ENCODE measurements around the gene ZNF414. TPM values are rescaled to one million over a fixed set of nuclear protein-coding genes. Genes with fewer than 3 reads are reported as not detected.

Gene ZNF414
- total RNA-seq, 1 donor from 2014 or later = 5.4 TPM

- DNase-seq (ENCODE audit: low read depth) = no peak
These were observed 45.8 kb downstream of the ZNF414 start for GRCh38 chr19:8468124-8468523.

GRCh38 chr19:8466018-8466417, 47.9 kb downstream of the ZNF414 start:
- DNase-seq (ENCODE audit: low read depth) = no peak

GRCh38 chr19:8463365-8463764, 50.6 kb downstream of the ZNF414 start:
- no peak for DNase-seq (ENCODE audit: low read depth)

- DNase-seq (ENCODE audit: low read depth) = no peak
These were observed 51.4 kb downstream of the ZNF414 start for GRCh38 chr19:8462571-8462970.

GRCh38 chr19:8461891-8462290, 52.1 kb downstream of the ZNF414 start:
- DNase-seq (ENCODE audit: low read depth) = no peak

GRCh38 chr19:8461376-8461775, 52.6 kb downstream of the ZNF414 start:
- DNase-seq (ENCODE audit: low read depth) = peak; percentile 48

GRCh38 chr19:8460516-8461298, 53.3 kb downstream of the ZNF414 start:
- DNase-seq (ENCODE audit: low read depth) = no peak

Other genes starting within 250 kb of the ZNF414 start
- 94.6 and 97.0 TPM in 2 replicates for gene CD320, start 205.8 kb downstream of the ZNF414 start, total RNA-seq
- gene NDUFA7, start 192.8 kb downstream of the ZNF414 start, total RNA-seq = 42.5 and 60.6 TPM in 2 replicates
- 184 and 191 TPM in 2 replicates for gene RPS28, start 192.7 kb downstream of the ZNF414 start, total RNA-seq
- gene KANK3, start 170.9 kb downstream of the ZNF414 start, total RNA-seq = 0.05 and 0.11 TPM in 2 replicates
- gene ANGPTL4, start 150.0 kb downstream of the ZNF414 start, total RNA-seq = 0.57 TPM in 1 of 2 replicates, not detected in the other
- gene RAB11B, start 123.8 kb downstream of the ZNF414 start, total RNA-seq = 10.0 and 12.5 TPM in 2 replicates
- 60.6 and 91.3 TPM in 2 replicates for gene MARCHF2, start 100.9 kb downstream of the ZNF414 start, total RNA-seq
- 38.5 and 43.6 TPM in 2 replicates for gene HNRNPM, start 69.2 kb downstream of the ZNF414 start, total RNA-seq
- gene PRAM1, start 11.5 kb downstream of the ZNF414 start, total RNA-seq = not detected in 2 replicates
- 0.21 TPM in 1 of 2 replicates, not detected in the other for gene MYO1F, start 63.3 kb upstream of the ZNF414 start, total RNA-seq
- gene ADAMTS10, start 96.5 kb upstream of the ZNF414 start, total RNA-seq = 0.83 TPM in 1 of 2 replicates, not detected in the other
- not detected in 2 replicates for gene NFILZ, start 116.5 kb upstream of the ZNF414 start, total RNA-seq
- not detected in 2 replicates for gene ACTL9, start 184.6 kb upstream of the ZNF414 start, total RNA-seq
- not detected in 2 replicates for gene OR2Z1, start 207.5 kb upstream of the ZNF414 start, total RNA-seq

Data from myocyte (in vitro differentiated cells).